Measurements from ENCODE around the gene PAH. TPM values are rescaled to one million over a fixed set of nuclear protein-coding genes. Genes with fewer than 3 reads are reported as not detected.

PAH gene
- polyA plus RNA-seq, 3 donors from 2014 or later: not detected

DNA sequence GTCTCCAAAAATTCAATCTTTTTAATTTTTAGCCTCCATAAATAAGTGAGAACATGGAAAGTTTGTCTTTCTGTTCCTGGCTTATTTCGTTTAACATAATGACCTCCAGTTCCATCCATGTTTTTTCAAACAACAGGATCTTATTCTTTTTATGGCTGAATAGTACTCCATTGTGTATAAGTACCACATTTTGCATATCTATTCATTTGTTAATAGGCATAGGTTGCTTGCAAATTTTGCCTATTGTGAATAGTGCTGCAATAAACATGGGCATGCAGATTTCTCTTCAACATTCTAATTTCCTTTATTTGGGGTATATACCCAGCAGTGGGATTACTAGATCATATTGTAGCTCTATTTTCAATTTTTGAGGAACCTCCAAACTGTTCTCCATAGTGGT, 16.1 kb upstream of the PAH start:
- no peaks in the 10 kb centered on the region for H3K36me3 Mint-ChIP-seq
- H3K27me3 Mint-ChIP-seq (ENCODE audit: low read depth in 3 of 3): peaks cover 0 to 13% (median 0%) of the 10 kb centered on the region in 3 donors
- no peak for DNase-seq
- H3K27ac Mint-ChIP-seq: no peak overlapping the region
- no peaks in the 10 kb centered on the region for H3K4me1 Mint-ChIP-seq
- no peak overlapping the region for H3K4me3 Mint-ChIP-seq
- peaks cover 0 to 5% (median under 1%) of the 10 kb centered on the region in 6 donors for H3K9me3 Mint-ChIP-seq

DNA sequence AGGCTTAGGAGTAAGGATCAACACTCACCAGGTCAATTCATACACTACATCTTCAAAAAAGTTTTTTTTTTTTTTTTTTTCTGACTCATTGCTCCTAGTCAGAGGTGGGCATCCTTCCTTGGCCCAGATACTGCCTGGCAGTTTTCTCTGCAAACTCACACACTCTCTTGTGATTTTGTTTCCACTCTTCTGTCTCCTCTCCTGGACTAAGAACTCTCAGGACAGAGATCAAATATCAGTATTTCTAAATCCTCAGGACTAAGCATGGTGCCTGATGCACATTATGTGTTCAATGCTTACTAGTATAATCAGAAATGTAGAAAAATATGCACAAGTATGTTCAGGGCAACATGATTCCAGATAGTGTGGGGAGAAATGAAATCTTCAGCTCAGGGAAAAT, 10.2 kb upstream of the PAH start:
- H3K27me3 Mint-ChIP-seq (ENCODE audit: low read depth in 3 of 3): no peaks in the 10 kb centered on the region
- no peaks in the 10 kb centered on the region for H3K36me3 Mint-ChIP-seq
- no peaks in the 10 kb centered on the region for H3K4me1 Mint-ChIP-seq
- no peak overlapping the region for H3K27ac Mint-ChIP-seq
- no peaks in the 10 kb centered on the region for H3K9me3 Mint-ChIP-seq
- H3K4me3 Mint-ChIP-seq: no peak overlapping the region
- no peak for DNase-seq

DNA sequence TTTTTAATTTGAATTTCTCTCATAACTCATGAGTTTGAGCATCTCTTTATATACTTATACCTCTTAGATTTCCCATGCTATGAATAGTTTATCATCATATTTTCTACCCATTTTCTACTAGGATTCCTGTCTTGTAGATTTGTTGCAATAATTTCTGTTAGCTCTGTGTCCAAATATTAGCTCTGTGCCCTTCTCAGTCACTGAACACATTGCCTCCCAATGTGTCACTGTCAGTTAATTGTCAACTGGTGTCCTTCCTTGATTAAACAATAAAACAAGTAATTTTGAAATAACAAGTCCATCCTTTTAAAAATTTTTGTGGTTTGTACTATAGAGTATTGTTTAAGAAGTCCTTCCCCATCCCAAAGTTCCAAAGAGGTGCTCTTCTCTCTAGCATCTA, 4.2 kb upstream of the PAH start:
- H3K27me3 Mint-ChIP-seq (ENCODE audit: low read depth in 3 of 3): peaks cover 2% of the 10 kb centered on the region in 3 donors
- H3K36me3 Mint-ChIP-seq: no peaks in the 10 kb centered on the region
- peaks cover 0 to 13% (median 0%) of the 10 kb centered on the region in 6 donors for H3K9me3 Mint-ChIP-seq
- peaks cover 0 to 2% of the 10 kb centered on the region in 2 donors for H3K4me1 Mint-ChIP-seq
- H3K27ac Mint-ChIP-seq: no peak overlapping the region
- no peak overlapping the region for H3K4me3 Mint-ChIP-seq
- DNase-seq: no peak

DNA sequence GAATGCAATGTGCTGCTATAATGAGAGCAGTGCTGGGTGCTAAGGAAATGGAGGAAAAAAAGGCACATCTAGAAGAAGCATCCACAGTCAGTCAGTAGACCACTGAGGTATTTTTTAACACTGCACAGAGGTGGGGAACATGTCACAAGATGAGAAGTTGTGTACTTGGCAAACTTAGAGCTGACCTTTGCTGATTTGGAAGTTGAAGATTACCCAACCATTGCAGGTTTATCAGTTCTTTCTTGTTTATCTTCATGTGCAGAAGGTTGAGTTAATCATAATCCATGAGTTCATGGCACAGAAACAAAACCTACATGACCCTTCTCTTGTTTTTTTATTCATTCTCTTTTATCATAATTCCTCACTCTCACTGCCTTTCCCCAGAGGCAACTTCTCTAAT, 3.2 kb upstream of the PAH start:
- Mint-ChIP-seq H3K27me3 (ENCODE audit: low read depth in 3 of 3) (peaks cover 2% of the 10 kb centered on the region in 3 donors), H3K36me3 (no peaks in the 10 kb centered on the region), H3K9me3 (peaks cover 0 to 14% (median 0%) of the 10 kb centered on the region in 6 donors), H3K27ac (no peak overlapping the region), H3K4me1 (peaks cover 0 to 2% of the 10 kb centered on the region in 2 donors), H3K4me3 (no peak overlapping the region)
- DNase-seq: no peak

DNA sequence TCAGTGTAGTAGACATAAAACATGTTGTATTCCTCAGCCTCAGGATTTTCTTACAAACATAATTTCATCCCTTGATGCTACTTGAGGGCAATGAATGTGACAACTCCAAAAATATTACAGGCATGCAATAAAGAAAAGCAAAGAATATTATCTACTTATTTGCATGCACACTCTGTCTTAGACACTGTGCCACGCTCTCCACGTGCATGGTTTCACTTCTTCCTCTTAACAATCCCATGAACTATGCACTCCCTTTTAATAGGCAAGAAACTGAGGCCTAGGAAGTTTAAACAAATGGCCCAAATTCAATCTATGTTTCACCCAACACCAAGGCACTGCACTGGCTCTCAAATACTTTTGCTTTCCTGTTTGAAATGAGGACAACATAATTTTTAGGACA, 1.8 kb upstream of the PAH start:
- peaks cover 0 to 2% of the 10 kb centered on the region in 2 donors for H3K4me1 Mint-ChIP-seq
- no peak overlapping the region for H3K27ac Mint-ChIP-seq
- peaks cover 2% of the 10 kb centered on the region in 3 donors for H3K27me3 Mint-ChIP-seq (ENCODE audit: low read depth in 3 of 3)
- no peak overlapping the region for H3K4me3 Mint-ChIP-seq
- DNase-seq: no peak
- no peaks in the 10 kb centered on the region for H3K36me3 Mint-ChIP-seq
- H3K9me3 Mint-ChIP-seq: peaks cover 0 to 14% (median 0%) of the 10 kb centered on the region in 6 donors

DNA sequence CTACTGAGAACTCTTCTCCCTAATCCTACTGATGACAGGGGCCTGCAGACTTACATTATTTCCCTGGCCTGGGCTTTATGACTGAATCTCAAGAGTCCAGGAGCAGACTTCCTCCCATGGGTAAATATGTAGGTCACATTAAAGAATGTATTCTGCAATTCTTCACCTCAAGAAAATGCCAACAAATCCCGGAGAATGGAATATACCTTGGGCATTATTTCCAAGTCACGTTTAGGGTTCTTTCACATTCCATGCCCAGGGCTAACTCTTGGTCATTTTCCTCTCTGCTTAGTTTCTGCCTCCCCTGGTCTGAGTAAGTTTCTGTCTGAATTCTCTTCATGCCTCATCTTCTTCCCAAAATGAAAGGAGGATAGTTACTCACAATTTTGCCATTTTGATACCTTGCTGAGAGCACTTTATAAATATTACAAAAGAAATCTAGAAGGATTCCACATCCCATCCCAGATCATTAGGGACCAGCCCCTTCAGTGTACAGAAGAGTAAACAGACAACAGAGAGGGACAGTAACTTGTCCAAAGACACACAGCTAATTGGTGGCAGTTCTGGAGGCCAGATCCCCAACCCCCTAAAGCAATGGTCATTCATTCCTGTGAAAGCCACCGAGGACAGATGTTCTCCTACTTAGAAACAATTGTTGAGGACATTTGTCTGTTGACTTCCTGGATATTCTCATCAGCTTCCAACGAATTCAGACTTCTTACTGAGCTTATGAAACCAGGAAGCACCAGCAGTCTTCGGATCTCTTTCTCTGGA, 605 bp downstream of the PAH start:
- Mint-ChIP-seq H3K27me3 (ENCODE audit: low read depth in 3 of 3) (peaks cover 2 to 5% (median 4%) of the 10 kb centered on the region in 3 donors), H3K9me3 (peaks cover 0 to 17% (median 1%) of the 10 kb centered on the region in 6 donors), H3K27ac (no peak overlapping the region), H3K4me1 (peaks cover 0 to 2% of the 10 kb centered on the region in 2 donors), H3K4me3 (no peak overlapping the region), H3K36me3 (no peaks in the 10 kb centered on the region)
- DNase-seq: no peak

DNA sequence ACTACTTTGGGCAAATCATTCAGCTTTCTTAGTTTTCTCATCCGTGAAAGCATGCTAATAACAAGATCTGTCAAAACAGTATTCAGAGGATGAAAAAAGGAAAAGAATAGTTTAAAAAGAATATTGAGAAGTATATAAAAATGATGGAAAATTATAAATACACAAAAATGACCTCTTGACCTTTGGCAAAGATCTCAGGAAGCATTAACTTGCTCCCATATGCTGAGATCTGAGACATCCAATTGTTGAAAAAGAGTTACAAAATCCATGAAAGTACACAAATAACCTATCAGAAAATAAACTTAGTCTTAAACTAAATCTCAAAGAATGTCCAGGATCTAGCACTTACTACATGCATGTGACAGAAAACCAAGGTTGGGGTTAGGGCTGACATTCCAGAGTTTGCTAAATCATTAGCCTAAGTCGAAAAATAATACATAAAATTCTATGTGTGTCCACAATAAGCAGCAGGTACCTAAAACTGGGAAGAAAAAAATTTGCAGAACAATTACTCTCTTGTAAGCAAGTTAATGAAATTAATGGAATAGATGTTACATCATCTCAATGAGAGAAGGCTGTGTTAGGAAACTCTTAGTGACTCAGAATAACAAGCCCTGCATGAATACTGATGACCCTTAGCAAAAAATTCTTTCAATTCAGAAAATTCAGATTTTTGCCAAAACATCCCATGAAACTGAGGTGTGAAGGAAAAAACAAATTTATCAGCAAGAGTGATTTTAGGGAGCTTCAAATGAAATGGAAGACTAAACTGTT, 3.4 kb downstream of the PAH start:
- Mint-ChIP-seq H3K4me1 (peaks cover 0 to 2% of the 10 kb centered on the region in 2 donors), H3K36me3 (no peaks in the 10 kb centered on the region), H3K9me3 (peaks cover 0 to 16% (median 2%) of the 10 kb centered on the region in 6 donors), H3K27me3 (ENCODE audit: low read depth in 3 of 3) (peaks cover 0 to 5% (median 2%) of the 10 kb centered on the region in 3 donors), H3K27ac (no peak overlapping the region), H3K4me3 (no peak overlapping the region)
- no peak for DNase-seq

DNA sequence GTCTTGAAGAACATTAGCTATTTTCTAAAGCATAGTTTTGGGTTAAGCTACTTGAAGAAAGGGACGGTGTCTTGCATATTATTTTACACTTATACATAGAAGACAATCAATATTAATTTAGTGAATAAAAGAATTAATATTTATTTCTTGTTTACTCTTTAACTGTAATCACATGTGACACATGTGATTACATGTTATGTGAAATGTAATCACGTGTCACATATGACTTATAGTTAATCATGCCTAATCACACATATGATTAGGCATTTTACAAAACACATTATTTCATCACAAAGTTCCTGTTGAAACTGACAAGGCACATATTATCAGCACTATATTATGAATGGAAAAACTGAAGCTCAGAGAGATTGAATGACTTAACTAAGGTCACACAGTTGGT, 4.8 kb downstream of the PAH start:
- Mint-ChIP-seq H3K27me3 (ENCODE audit: low read depth in 3 of 3) (peaks cover 0 to 5% (median 3%) of the 10 kb centered on the region in 3 donors), H3K9me3 (peaks cover 0 to 10% (median 2%) of the 10 kb centered on the region in 6 donors), H3K36me3 (no peaks in the 10 kb centered on the region), H3K27ac (no peak overlapping the region), H3K4me1 (no peaks in the 10 kb centered on the region), H3K4me3 (no peak overlapping the region)
- DNase-seq: no peak

DNA sequence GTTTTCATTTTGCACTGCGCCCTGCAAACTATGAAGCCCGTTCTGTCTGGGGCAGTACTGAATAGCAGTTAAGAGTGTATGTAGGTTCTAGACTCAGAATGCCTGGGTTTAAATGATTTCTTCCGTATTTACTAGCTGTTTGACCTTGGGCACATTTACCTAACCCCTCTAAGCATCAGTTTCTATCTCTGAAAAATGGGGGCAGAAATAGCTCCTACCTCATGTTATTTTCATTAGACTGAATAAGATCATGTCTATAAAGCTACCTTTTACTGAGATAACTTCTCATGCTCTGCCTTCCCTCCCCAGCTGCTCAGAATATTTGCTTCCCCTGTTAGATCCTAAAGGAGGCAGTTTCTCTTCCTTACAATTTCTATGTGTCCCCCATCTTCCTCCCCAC, 5.7 kb downstream of the PAH start:
- peaks cover 0 to 7% (median 2%) of the 10 kb centered on the region in 6 donors for H3K9me3 Mint-ChIP-seq
- no peak overlapping the region for H3K27ac Mint-ChIP-seq
- DNase-seq: no peak
- no peaks in the 10 kb centered on the region for H3K4me1 Mint-ChIP-seq
- H3K27me3 Mint-ChIP-seq (ENCODE audit: low read depth in 3 of 3): peaks cover 0 to 3% (median 2%) of the 10 kb centered on the region in 3 donors
- no peaks in the 10 kb centered on the region for H3K36me3 Mint-ChIP-seq
- no peak overlapping the region for H3K4me3 Mint-ChIP-seq

DNA sequence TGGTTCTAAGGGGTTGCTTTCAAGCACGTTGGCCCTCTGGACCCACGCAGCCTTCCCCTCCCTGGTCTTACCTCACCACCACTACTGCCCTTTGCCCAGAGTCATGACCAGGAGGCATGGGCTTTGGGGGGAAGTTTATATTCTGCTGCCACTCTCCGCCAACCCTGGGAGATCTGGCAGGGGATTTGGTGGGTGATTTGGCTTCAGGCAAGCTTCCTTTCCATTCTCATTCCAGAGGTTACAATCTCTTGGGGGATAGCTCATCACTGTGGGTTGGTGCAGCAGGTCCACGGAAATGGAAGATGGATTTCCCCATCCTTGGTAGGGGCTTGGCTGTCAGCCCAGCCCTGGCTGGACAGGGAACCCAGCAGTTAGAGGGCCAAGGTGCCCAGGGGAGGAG, 6.3 kb downstream of the PAH start:
- Mint-ChIP-seq H3K9me3 (peaks cover 0 to 5% (median 2%) of the 10 kb centered on the region in 6 donors), H3K27ac (no peak overlapping the region), H3K27me3 (ENCODE audit: low read depth in 3 of 3) (peaks cover 0 to 3% (median 2%) of the 10 kb centered on the region in 3 donors), H3K36me3 (no peaks in the 10 kb centered on the region), H3K4me3 (no peak overlapping the region), H3K4me1 (no peaks in the 10 kb centered on the region)
- DNase-seq: no peak

DNA sequence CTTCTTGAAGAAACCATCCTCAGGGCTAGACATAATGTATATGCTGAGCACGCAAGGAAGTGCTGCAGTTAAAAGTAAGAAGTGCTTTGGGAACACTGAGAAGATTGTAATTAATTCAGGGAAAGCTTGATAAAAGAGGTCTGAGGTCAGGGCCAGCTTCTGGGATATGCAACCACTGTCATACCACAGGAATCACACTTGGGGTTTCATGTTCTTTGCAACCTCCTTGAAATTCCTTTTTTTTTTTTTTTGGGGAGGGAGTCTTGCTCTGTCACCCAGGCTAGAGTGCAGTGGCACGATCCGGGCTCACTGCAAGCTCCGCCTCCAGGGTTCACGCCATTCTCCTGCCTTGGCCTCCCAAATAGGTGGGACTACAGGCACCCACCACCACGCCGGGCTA, 6.9 kb downstream of the PAH start:
- no peaks in the 10 kb centered on the region for H3K36me3 Mint-ChIP-seq
- H3K9me3 Mint-ChIP-seq: peaks cover 0 to 5% (median 2%) of the 10 kb centered on the region in 6 donors
- DNase-seq: no peak
- H3K4me1 Mint-ChIP-seq: no peaks in the 10 kb centered on the region
- H3K27ac Mint-ChIP-seq: no peak overlapping the region
- H3K27me3 Mint-ChIP-seq (ENCODE audit: low read depth in 3 of 3): peaks cover under 1 to 3% (median 2%) of the 10 kb centered on the region in 3 donors
- no peak overlapping the region for H3K4me3 Mint-ChIP-seq

DNA sequence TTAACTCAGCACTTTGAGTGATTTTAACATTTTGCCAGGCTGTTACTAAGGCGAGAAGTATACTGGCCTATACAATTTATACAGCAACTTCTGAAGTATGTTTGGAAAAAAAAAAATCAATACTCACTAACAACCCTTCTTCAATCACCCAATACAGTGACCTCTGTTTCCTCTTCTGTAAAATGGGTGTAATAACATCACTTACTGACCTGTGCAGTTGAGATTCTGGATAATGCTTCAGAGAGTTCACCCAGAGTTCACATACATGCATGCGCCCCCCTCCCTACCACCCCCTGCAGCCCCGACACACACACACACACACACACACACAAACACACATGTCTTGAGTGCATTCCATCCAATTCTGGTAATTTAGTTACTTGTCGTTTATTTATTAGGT, 9.1 kb downstream of the PAH start:
- Mint-ChIP-seq H3K27ac (no peak overlapping the region), H3K4me1 (no peaks in the 10 kb centered on the region), H3K4me3 (no peak overlapping the region), H3K36me3 (no peaks in the 10 kb centered on the region), H3K27me3 (ENCODE audit: low read depth in 3 of 3) (peaks cover 2 to 5% (median 3%) of the 10 kb centered on the region in 3 donors), H3K9me3 (peaks cover 0 to 5% (median 2%) of the 10 kb centered on the region in 6 donors)
- no peak for DNase-seq

DNA sequence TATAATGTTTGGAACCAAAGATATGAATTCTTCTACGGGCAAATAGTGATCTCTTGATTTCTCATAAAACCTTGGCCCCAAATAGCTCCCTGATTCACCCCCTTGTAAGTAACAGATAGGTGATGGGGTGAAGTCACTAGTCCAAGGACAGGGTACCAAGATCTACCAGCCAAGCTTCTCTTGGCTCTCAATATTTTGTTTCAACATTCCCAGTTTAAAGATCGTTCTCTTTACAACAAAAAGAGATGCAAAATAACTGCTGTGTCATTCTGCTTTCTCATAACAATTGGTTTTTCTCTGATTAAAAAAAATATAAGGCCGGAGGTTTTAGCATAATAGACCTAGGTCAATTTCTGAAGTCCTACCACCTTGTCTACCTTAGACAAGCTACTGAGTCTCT, 11.8 kb downstream of the PAH start:
- no peak overlapping the region for H3K27ac Mint-ChIP-seq
- H3K27me3 Mint-ChIP-seq (ENCODE audit: low read depth in 3 of 3): peaks cover 1 to 5% (median 2%) of the 10 kb centered on the region in 3 donors
- no peak for DNase-seq
- no peak overlapping the region for H3K4me3 Mint-ChIP-seq
- H3K9me3 Mint-ChIP-seq: no peaks in the 10 kb centered on the region
- no peaks in the 10 kb centered on the region for H3K4me1 Mint-ChIP-seq
- no peaks in the 10 kb centered on the region for H3K36me3 Mint-ChIP-seq

DNA sequence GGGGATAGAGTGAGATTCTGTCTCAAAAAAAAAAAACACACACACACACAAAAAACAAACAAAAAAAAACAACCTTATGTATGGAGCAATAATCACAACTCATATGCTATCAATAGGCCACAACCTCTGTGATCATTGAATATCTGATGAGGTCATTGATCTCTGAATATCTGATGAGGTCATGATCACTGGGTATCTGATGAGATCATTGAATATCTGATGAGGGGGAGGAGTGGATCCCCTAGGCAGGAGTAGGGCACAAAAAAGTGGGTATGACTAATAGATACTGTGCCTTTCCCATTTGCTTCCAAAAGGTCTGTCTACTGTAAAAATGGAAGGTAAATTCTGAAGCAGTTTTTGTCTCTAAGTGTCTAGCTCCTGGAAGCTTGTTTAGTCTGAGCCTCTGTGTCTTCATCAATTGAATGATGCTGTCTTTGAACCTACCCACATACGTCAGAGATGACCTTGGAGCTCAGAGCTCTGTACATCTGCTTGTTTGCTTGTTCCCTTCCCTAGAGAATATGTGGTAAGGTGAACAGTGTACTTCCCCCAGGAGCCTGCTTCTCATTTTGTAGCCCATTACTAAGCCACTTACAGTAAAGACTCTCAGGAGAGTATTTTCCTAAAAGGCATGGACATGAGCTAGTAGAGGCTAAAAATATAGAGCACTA, 13.6 kb downstream of the PAH start:
- Mint-ChIP-seq H3K27me3 (ENCODE audit: low read depth in 3 of 3) (peaks cover 1 to 6% (median 5%) of the 10 kb centered on the region in 3 donors), H3K27ac (no peak overlapping the region), H3K36me3 (no peaks in the 10 kb centered on the region), H3K9me3 (peaks cover 0 to 8% (median 0%) of the 10 kb centered on the region in 6 donors), H3K4me1 (no peaks in the 10 kb centered on the region), H3K4me3 (no peak overlapping the region)
- no peak for DNase-seq

Measured in immature natural killer cell (primary cell).